Measurements from ENCODE around the gene AK9.

Gene AK9

GRCh38 chr6:109452181-109452580, 238.8 kb downstream of the AK9 start:
- H2AFZ ChIP-seq (ENCODE audit: low read depth, low read length): no peak overlapping the region
- H3K27me3 ChIP-seq (ENCODE audit: insufficient read depth, low read length, poor library complexity): no peaks in the 10 kb centered on the region
- H3K4me3 ChIP-seq (ENCODE audit: low read depth in 1 of 2, low read length in 2 of 2): no peak overlapping the region
- no peak for ATAC-seq (ENCODE audit: insufficient read depth, low read depth)
- no peak overlapping the region for H3K4me2 ChIP-seq (ENCODE audit: insufficient read depth, low read length)
- H3K36me3 ChIP-seq (ENCODE audit: insufficient read depth, low read length): peaks cover 31% of the 10 kb centered on the region
- peaks cover 39% of the 10 kb centered on the region for H3K4me1 ChIP-seq (ENCODE audit: insufficient read depth, low read length)
- no peak overlapping the region for H3K9ac ChIP-seq (ENCODE audit: low read depth, low read length)
- no peak for TF ChIP-seq EZH2 (IDR thresholded peaks at IDR 0.05; ENCODE audit: borderline replicate concordance, low read depth, low read length, severe bottlenecking)
- TF ChIP-seq, protein P1, sequence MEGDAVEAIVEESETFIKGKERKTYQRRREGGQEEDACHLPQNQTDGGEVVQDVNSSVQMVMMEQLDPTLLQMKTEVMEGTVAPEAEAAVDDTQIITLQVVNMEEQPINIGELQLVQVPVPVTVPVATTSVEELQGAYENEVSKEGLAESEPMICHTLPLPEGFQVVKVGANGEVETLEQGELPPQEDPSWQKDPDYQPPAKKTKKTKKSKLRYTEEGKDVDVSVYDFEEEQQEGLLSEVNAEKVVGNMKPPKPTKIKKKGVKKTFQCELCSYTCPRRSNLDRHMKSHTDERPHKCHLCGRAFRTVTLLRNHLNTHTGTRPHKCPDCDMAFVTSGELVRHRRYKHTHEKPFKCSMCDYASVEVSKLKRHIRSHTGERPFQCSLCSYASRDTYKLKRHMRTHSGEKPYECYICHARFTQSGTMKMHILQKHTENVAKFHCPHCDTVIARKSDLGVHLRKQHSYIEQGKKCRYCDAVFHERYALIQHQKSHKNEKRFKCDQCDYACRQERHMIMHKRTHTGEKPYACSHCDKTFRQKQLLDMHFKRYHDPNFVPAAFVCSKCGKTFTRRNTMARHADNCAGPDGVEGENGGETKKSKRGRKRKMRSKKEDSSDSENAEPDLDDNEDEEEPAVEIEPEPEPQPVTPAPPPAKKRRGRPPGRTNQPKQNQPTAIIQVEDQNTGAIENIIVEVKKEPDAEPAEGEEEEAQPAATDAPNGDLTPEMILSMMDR (IDR thresholded peaks at IDR 0.05; ENCODE audit: borderline replicate concordance, extremely low read depth, low read length, poor library complexity, severe bottlenecking): no peak
- no peaks in the 10 kb centered on the region for H3K9me3 ChIP-seq (ENCODE audit: insufficient read depth, low read length, severe bottlenecking)
- DNase-seq: no peak
- no peak overlapping the region for H3K27ac ChIP-seq (ENCODE audit: low read length)
- peaks cover 19% of the 10 kb centered on the region for H4K20me1 ChIP-seq (ENCODE audit: insufficient read depth, low read length)
- H3K79me2 ChIP-seq (ENCODE audit: insufficient read depth, low read length): 0 out of 2 replicates have a peak, but pooled peaks cover 2% of the 10 kb centered on the region

- H3K27me3 ChIP-seq (ENCODE audit: insufficient read depth, low read length, poor library complexity): no peaks in the 10 kb centered on the region
- DNase-seq: no peak
- H3K4me3 ChIP-seq (ENCODE audit: low read depth in 1 of 2, low read length in 2 of 2): no peak overlapping the region
- no peak overlapping the region for H2AFZ ChIP-seq (ENCODE audit: low read depth, low read length)
- TF ChIP-seq, protein P1 (IDR thresholded peaks at IDR 0.05; ENCODE audit: borderline replicate concordance, extremely low read depth, low read length, poor library complexity, severe bottlenecking): no peak
- TF ChIP-seq EZH2 (IDR thresholded peaks at IDR 0.05; ENCODE audit: borderline replicate concordance, low read depth, low read length, severe bottlenecking): no peak
- peaks cover 19% of the 10 kb centered on the region for H4K20me1 ChIP-seq (ENCODE audit: insufficient read depth, low read length)
- H3K4me1 ChIP-seq (ENCODE audit: insufficient read depth, low read length): peaks cover 37% of the 10 kb centered on the region
- H3K9me3 ChIP-seq (ENCODE audit: insufficient read depth, low read length, severe bottlenecking): no peaks in the 10 kb centered on the region
- no peak for ATAC-seq (ENCODE audit: insufficient read depth, low read depth)
- no peak overlapping the region for H3K4me2 ChIP-seq (ENCODE audit: insufficient read depth, low read length)
- no peak overlapping the region for H3K9ac ChIP-seq (ENCODE audit: low read depth, low read length)
- no peak overlapping the region for H3K27ac ChIP-seq (ENCODE audit: low read length)
- H3K79me2 ChIP-seq (ENCODE audit: insufficient read depth, low read length): 0 out of 2 replicates have a peak, but pooled peaks cover 2% of the 10 kb centered on the region
- peaks cover 39% of the 10 kb centered on the region for H3K36me3 ChIP-seq (ENCODE audit: insufficient read depth, low read length)
Observed at GRCh38 chr6:109451376-109451775, 239.6 kb downstream of the AK9 start.

DNA sequence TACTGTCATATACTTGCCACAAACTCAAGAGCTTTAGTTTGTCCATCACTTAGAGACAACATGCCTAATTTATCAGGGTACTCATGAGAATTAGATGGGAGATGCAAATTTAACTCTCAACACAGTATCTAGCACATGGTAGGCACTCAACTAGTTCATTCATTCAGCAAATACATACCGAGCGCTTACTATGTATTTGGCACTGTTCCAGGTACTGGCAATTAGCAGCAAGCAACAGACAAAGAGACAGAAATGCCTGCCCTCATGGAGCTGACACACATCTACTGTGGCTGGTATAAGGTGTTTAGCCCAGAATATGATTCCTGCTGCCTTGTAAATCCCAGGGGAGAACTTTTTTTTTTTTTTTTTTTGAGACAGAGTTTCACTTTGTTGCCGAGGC, 240.2 kb downstream of the AK9 start:
- H3K27me3 ChIP-seq (ENCODE audit: insufficient read depth, low read length, poor library complexity): no peaks in the 10 kb centered on the region
- DNase-seq (no peak), ATAC-seq (ENCODE audit: insufficient read depth, low read depth) (no peak)
- no peaks in the 10 kb centered on the region for H3K9me3 ChIP-seq (ENCODE audit: insufficient read depth, low read length, severe bottlenecking)
- H4K20me1 ChIP-seq (ENCODE audit: insufficient read depth, low read length): peaks cover 19% of the 10 kb centered on the region
- 0 out of 2 replicates have a peak, but pooled peaks cover 2% of the 10 kb centered on the region for H3K79me2 ChIP-seq (ENCODE audit: insufficient read depth, low read length)
- H3K4me1 ChIP-seq (ENCODE audit: insufficient read depth, low read length): peaks cover 31% of the 10 kb centered on the region
- no peak overlapping the region for H3K27ac ChIP-seq (ENCODE audit: low read length)
- peaks cover 45% of the 10 kb centered on the region for H3K36me3 ChIP-seq (ENCODE audit: insufficient read depth, low read length)
- TF ChIP-seq EZH2 (IDR thresholded peaks at IDR 0.05; ENCODE audit: borderline replicate concordance, low read depth, low read length, severe bottlenecking): no peak
- TF ChIP-seq, protein P1 (IDR thresholded peaks at IDR 0.05; ENCODE audit: borderline replicate concordance, extremely low read depth, low read length, poor library complexity, severe bottlenecking): no peak
- no peak overlapping the region for H2AFZ ChIP-seq (ENCODE audit: low read depth, low read length)
- H3K4me3 ChIP-seq (ENCODE audit: low read depth in 1 of 2, low read length in 2 of 2): no peak overlapping the region
- H3K9ac ChIP-seq (ENCODE audit: low read depth, low read length): no peak overlapping the region
- no peak overlapping the region for H3K4me2 ChIP-seq (ENCODE audit: insufficient read depth, low read length)

Data from DND-41 (cell line).